ENCODE measurements around the gene ZNF337.
"Not testable (repeated sequence)": the region's sequence is repeated elsewhere in the genome, so short reads cannot be mapped to it uniquely, and the experiment has no call there.

DNA sequence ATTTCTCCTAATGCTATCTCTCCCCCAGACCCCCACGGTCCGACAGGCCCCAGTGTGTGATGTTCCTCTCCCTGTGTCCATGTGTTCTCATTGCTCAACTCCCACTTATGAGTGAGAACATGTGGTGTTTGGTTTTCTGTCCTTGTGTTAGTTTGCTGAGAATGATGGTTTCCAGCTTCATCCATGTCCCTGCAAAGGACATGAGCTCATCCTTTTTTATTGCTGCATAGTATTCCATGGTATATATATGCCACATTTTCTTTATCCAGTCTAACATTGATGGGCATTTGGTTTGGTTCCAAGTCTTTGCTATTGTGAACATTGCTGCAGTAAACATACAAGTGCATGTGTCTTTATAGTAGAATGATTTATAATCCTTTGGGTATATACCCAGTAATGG is 4.2 kb upstream of the ZNF337 start:
- not testable (repeated sequence) for TF ChIP-seq EZH2 (IDR thresholded peaks at IDR 0.05); POLR2AphosphoS5 (IDR thresholded peaks at IDR 0.05; ENCODE audit: borderline replicate concordance, low read depth, low read length)

Data from SK-N-MC (cell line).